Right renal cortex interstitium (tissue), 3 donors: Measurements from ENCODE around the gene NABP1. TPM values are rescaled to one million over a fixed set of nuclear protein-coding genes. Genes with fewer than 3 reads are reported as not detected.

Experiments
- DNase-seq, 3 donors: peaks; one replicate each; pipeline ENCODE4 v3.0.0-alpha.2; 2013; ENCODE audit warnings: low read depth in 3 of 3, low spot score in 2 of 3
- polyA plus RNA-seq, 3 donors: library from polyadenylated mRNA; unstranded; fragments of 120-200 nt; gene quantifications; one replicate each; pipeline ENCODE4 v1.2.1, GENCODE V29; 2013; ENCODE audit not compliant: insufficient read length in 3 of 3

NABP1 gene
- polyA plus RNA-seq, 3 donors = 28.8 to 39.6 (median 39.5) TPM

- DNase-seq = no peak
Observed at GRCh38 chr2:191703079-191703725, 25.3 kb downstream of the NABP1 start.

- no peak for DNase-seq
Observed at GRCh38 chr2:191705084-191705483, 27.1 kb downstream of the NABP1 start.

- DNase-seq = no peak
Observed at GRCh38 chr2:191705701-191706100, 27.8 kb downstream of the NABP1 start.

GRCh38 chr2:191706791-191707190 is 28.9 kb downstream of the NABP1 start:
- no peak for DNase-seq

GRCh38 chr2:191707542-191707941 is 29.6 kb downstream of the NABP1 start:
- DNase-seq = no peak

- DNase-seq = no peak
Observed at GRCh38 chr2:191710411-191710900, 32.5 kb downstream of the NABP1 start.

GRCh38 chr2:191711621-191712020 is 33.7 kb downstream of the NABP1 start:
- no peak for DNase-seq

- DNase-seq = no peak
Observed at GRCh38 chr2:191713837-191714236, 35.9 kb downstream of the NABP1 start.

- no peak for DNase-seq
Observed at GRCh38 chr2:191714925-191715324, 37.0 kb downstream of the NABP1 start.

- DNase-seq = no peak
Observed at GRCh38 chr2:191715471-191715870, 37.5 kb downstream of the NABP1 start.

- DNase-seq = no peak
Observed at GRCh38 chr2:191719261-191719660, 41.3 kb downstream of the NABP1 start.

GRCh38 chr2:191719938-191720337 is 42.0 kb downstream of the NABP1 start:
- no peak for DNase-seq

GRCh38 chr2:191721331-191721730 is 43.4 kb downstream of the NABP1 start:
- no peak for DNase-seq

- DNase-seq = no peak
Observed at GRCh38 chr2:191724015-191724414, 46.1 kb downstream of the NABP1 start.

GRCh38 chr2:191728750-191729624 is 51.1 kb downstream of the NABP1 start:
- no peak for DNase-seq

GRCh38 chr2:191730263-191730662 is 52.3 kb downstream of the NABP1 start:
- no peak for DNase-seq

Other genes starting within 250 kb of the NABP1 start
- gene CAVIN2, start 169.0 kb downstream of the NABP1 start, polyA plus RNA-seq = 10 to 100 TPM; 39.7 to 49.2 (median 46.6) TPM